GM12878 (cell line): ENCODE results near the gene IL10RA. TPM values are rescaled to one million over a fixed set of nuclear protein-coding genes. Genes with fewer than 3 reads are reported as not detected.

Source experiments
- ATAC-seq: fragments of 200-7000 bp; cut with Tn5 transposase; 3 replicates; pipeline ENCODE4 v1.9.1; 2020; ENCODE audit warnings: mild to moderate bottlenecking, moderate library complexity
- BruUV-seq: library from RNA; stranded (reverse); fragments of 400-500 nt; replicated peaks from 2 replicates; lab custom pipeline; 2021; lab: Mats Ljungman, UMichigan
- CTCF ChIA-PET: fragments of 300-600 bp; sonication (Branson Sonifier 250); formaldehyde crosslinking; extraction: SDS; loops from one replicate; lab custom pipeline; 2021; ENCODE audit warnings: inconsistent platforms; lab: Yijun Ruan, JAX
- POLR2A ChIA-PET: fragments of 350-600 bp; formaldehyde crosslinking; extraction: SDS; loops from one replicate; lab custom pipeline; 2021; ENCODE audit warnings: inconsistent platforms; lab: Charles Lee
- RAD21 ChIA-PET: fragments of 300-600 bp; sonication (Branson Sonifier 250); formaldehyde crosslinking; loops from one replicate; lab custom pipeline; 2023; ENCODE audit warnings: antibody characterized with exemption; ENCODE audit not compliant: unreplicated experiment; lab: Charles Lee
- SMC1A ChIA-PET: fragments of 300-600 bp; sonication (Branson Sonifier 250); formaldehyde crosslinking; loops from one replicate; lab custom pipeline; 2023; ENCODE audit not compliant: unreplicated experiment, uncharacterized antibody; lab: Charles Lee
- DNase-seq: peaks from one replicate; pipeline ENCODE4 v3.0.0-alpha.2; 2011; ENCODE audit warnings: low read depth, low spot score
- FAIRE-seq: peaks from 3 replicates; lab custom pipeline; 2011; peaks lifted over from hg19 to GRCh38; lab: Jason Lieb, UNC
- H2AFZ ChIP-seq: 2 replicates; pipeline ENCODE4 v1.6.0; 2011; ENCODE audit warnings: low read depth, low read length, control low read depth; ENCODE audit not compliant: control insufficient read depth
- H3K27ac ChIP-seq: 2 replicates; pipeline ENCODE4 v1.5.1; 2011; ENCODE audit warnings: control low read depth; ENCODE audit not compliant: control insufficient read depth, insufficient read depth
- H3K27me3 ChIP-seq, 2 experiments: replicated peaks in 1 of 2; 2 replicates each; pipeline versions ENCODE4 v1.6.0 to v1.6.1; 2011; ENCODE audit warnings: low read length in 1 of 2; ENCODE audit not compliant: control insufficient read depth in 2 of 2, insufficient read depth in 2 of 2
- H3K36me3 ChIP-seq, 2 experiments: 2 replicates each; pipeline ENCODE4 v1.5.1; 2011; ENCODE audit warnings: low read length in 1 of 2; ENCODE audit not compliant: control insufficient read depth in 2 of 2, insufficient read depth in 2 of 2
- H3K4me1 ChIP-seq: 2 replicates; pipeline ENCODE4 v1.6.1; 2011; ENCODE audit warnings: mild to moderate bottlenecking, low read length, moderate library complexity, mixed read lengths; ENCODE audit not compliant: control insufficient read depth, insufficient read depth
- H3K4me2 ChIP-seq: 2 replicates; pipeline ENCODE4 v1.6.0; 2011; ENCODE audit warnings: control low read depth; ENCODE audit not compliant: control insufficient read depth, insufficient read depth
- H3K4me3 ChIP-seq: fragments of 200-600 bp; sonication (generic); 2 replicates; pipeline ENCODE4 v1.5.1; 2016
- H3K79me2 ChIP-seq: 2 replicates; pipeline ENCODE4 v1.6.0; 2011; ENCODE audit warnings: low read length; ENCODE audit not compliant: control insufficient read depth, insufficient read depth
- H3K9ac ChIP-seq: 2 replicates; pipeline ENCODE4 v1.8.0; 2011; ENCODE audit warnings: low read length, control low read depth, mixed read lengths; ENCODE audit not compliant: control insufficient read depth, insufficient read depth
- H3K9me3 ChIP-seq: replicated peaks from 3 replicates; pipeline ENCODE4 v1.5.1; 2011; ENCODE audit warnings: mild to moderate bottlenecking, low read length; ENCODE audit not compliant: control insufficient read depth, insufficient read depth
- H4K20me1 ChIP-seq: 2 replicates; pipeline ENCODE4 v1.6.0; 2011; ENCODE audit not compliant: control insufficient read depth, insufficient read depth
- BCL3 ChIP-seq: IDR thresholded peaks from 2 replicates; pipeline ENCODE4 v1.6.1; 2011; ENCODE audit warnings: borderline replicate concordance, low read depth, mild to moderate bottlenecking, moderate library complexity, low read length; ENCODE audit not compliant: insufficient read depth, poor library complexity, severe bottlenecking
- HDGF ChIP-seq: fragments of 450-650 bp; IDR thresholded peaks from 2 replicates; pipeline ENCODE4 v1.6.1; 2016; ENCODE audit warnings: antibody characterized with exemption
- IKZF2 ChIP-seq, 2 experiments: fragments of 450-650 bp; IDR thresholded peaks; 2 replicates each; pipeline ENCODE4 v1.6.1; 2017; ENCODE audit warnings: mild to moderate bottlenecking in 2 of 2, moderate library complexity in 2 of 2
- IRF3 ChIP-seq: fragments of 450-650 bp; IDR thresholded peaks from 2 replicates; pipeline ENCODE4 v1.6.1; 2014; ENCODE audit warnings: mild to moderate bottlenecking
- JUNB ChIP-seq: IDR thresholded peaks from 2 replicates; pipeline ENCODE4 v1.6.1; 2016; ENCODE audit warnings: antibody characterized with exemption, mild to moderate bottlenecking
- JUND ChIP-seq: IDR thresholded peaks from 2 replicates; pipeline ENCODE4 v1.6.1; 2012; ENCODE audit warnings: low read depth, mild to moderate bottlenecking, low read length, improper control_type of control experiment, moderate library complexity
- MEF2A ChIP-seq: IDR thresholded peaks from 2 replicates; pipeline ENCODE4 v1.6.1; 2011; ENCODE audit warnings: low read depth, mild to moderate bottlenecking, low read length, moderate library complexity; ENCODE audit not compliant: insufficient read depth
- MYC ChIP-seq: IDR thresholded peaks from 2 replicates; pipeline ENCODE4 v1.6.1; 2011; ENCODE audit warnings: mild to moderate bottlenecking, low read length, moderate library complexity, inconsistent platforms; ENCODE audit not compliant: insufficient read depth, insufficient replicate concordance, insufficient read length, severe bottlenecking
- NR2C1 ChIP-seq: fragments of 450-650 bp; IDR thresholded peaks from 2 replicates; pipeline ENCODE4 v1.6.1; 2017; ENCODE audit warnings: antibody characterized with exemption, mild to moderate bottlenecking, moderate library complexity
- RAD51 ChIP-seq: fragments of 450-650 bp; IDR thresholded peaks from 2 replicates; pipeline ENCODE4 v1.6.1; 2016; ENCODE audit warnings: moderate library complexity, mild to moderate bottlenecking, inconsistent platforms
- SMC3 ChIP-seq: IDR thresholded peaks from 2 replicates; pipeline ENCODE4 v1.6.1; 2011; ENCODE audit warnings: low read length, improper control_type of control experiment, borderline replicate concordance
- SREBF2 ChIP-seq: IDR thresholded peaks from 2 replicates; pipeline ENCODE4 v1.6.1; 2012; ENCODE audit warnings: mild to moderate bottlenecking, low read length
- ZNF24 ChIP-seq: fragments of 450-650 bp; IDR thresholded peaks from 2 replicates; pipeline ENCODE4 v1.6.1; 2017; ENCODE audit warnings: antibody characterized with exemption, mild to moderate bottlenecking
- ZNF384 ChIP-seq: IDR thresholded peaks from 2 replicates; pipeline ENCODE4 v1.6.1; 2012; ENCODE audit warnings: low read depth, mild to moderate bottlenecking, low read length, improper control_type of control experiment, borderline replicate concordance
- ZNF592 ChIP-seq: fragments of 450-650 bp; IDR thresholded peaks from 2 replicates; pipeline ENCODE4 v1.6.1; 2017; ENCODE audit warnings: mild to moderate bottlenecking, moderate library complexity
- WGBS: methylation state at CpG from one replicate; pipeline ENCODE4 v1.1.6; 2016; ENCODE audit warnings: low lambda C conversion rate; ENCODE audit not compliant: insufficient replicate concordance, insufficient coverage; ENCODE audit errors: missing lambda C conversion rate; 5-methylcytosine and 5-hydroxymethylcytosine counted together
- in situ Hi-C: fragments of 300-500 bp; cut with MboI; formaldehyde crosslinking; loops from 9 replicates; pipeline ENCODE4 v1.14.3; 2018; ENCODE audit warnings: mixed read lengths
- intact Hi-C: fragments of 100-400 bp; cut with micrococcal nuclease; formaldehyde crosslinking; loops from one replicate; pipeline ENCODE4 v1.14.2; 2022; ENCODE audit not compliant: unreplicated experiment
- polyA plus RNA-seq, 11 experiments: library from polyadenylated mRNA; depleted of rRNA in 4 of 11; unstranded in 6 of 11; stranded (reverse) in 5 of 11; fragments of >200 nt; fragmentation: Nextera tagmentation in 4 of 11; fragmentation: Illumina TruSeq in 1 of 11; extraction: Ambion mirVana in 4 of 11; extraction: Trizol in 1 of 11; gene quantifications; 1 replicate in 1 of 11; 2 replicates in 10 of 11; pipeline versions ENCODE4 v1.2.1 to v1.2.3, GENCODE V29; 2011 to 2016; ENCODE audit warnings: inconsistent platforms in 2 of 11, missing spikeins in 2 of 11, low read depth in 1 of 11
- total RNA-seq, 4 experiments: library from RNA; depleted of rRNA in 3 of 4; stranded (reverse); fragments of >200 nt in 3 of 4; fragmentation: Illumina TruSeq in 1 of 4; extraction: Trizol in 1 of 4; gene quantifications; 2 replicates each; pipeline versions ENCODE4 v1.2.1 to v1.2.3, GENCODE V29; 2013 to 2021

Gene IL10RA
- total and polyA plus RNA-seq, 10 of the 15 experiments (the other 5 are each of a cell fraction or from before 2014, with no cell fraction given), result 0.77 to 45.9 (median 9.6) TPM

GRCh38 chr11:118008271-118008911 lies 22.2 kb downstream of the IL10RA start:
- Histone ChIP-seq H3K9me3 (no peaks in the 10 kb centered on the region; the same call in 2 of the 3 replicates), H3K4me3 (no peak overlapping the region), H3K4me2 (peak overlapping the region; percentile 49), H3K9ac (peak overlapping the region; percentile 42), H2AFZ (no peak overlapping the region), H3K36me3 (no peaks in the 10 kb centered on the region), H4K20me1 (no peaks in the 10 kb centered on the region), H3K27ac (peak overlapping the region; percentile 73), H3K4me1 (peaks cover 76% of the 10 kb centered on the region), H3K27me3 (no peaks in the 10 kb centered on the region), H3K79me2 (no peaks in the 10 kb centered on the region)
- intact Hi-C loops (no loop called here), in situ Hi-C loops (no loop called here)
- RAD21 ChIA-PET, result interaction anchor here (1.1 to 4.0 kb wide), 9 partner anchors 10 to 61 kb away, joined by 3 to 34 read pairs (median 5); partner anchors contain the start of gene IL10RA
- FAIRE-seq (no peak), ATAC-seq (no peak), DNase-seq (no peak)
- SMC1A ChIA-PET, result interaction anchor here (0.8 to 19.0 kb wide), 7 partner anchors 7 to 76 kb away, joined by 3 to 280 read pairs (median 4); partner anchors contain the start of gene IL10RA
- CTCF ChIA-PET, result interaction anchor here (0.6 to 2.5 kb wide), 9 partner anchors 9 to 192 kb away, joined by 3 to 8 read pairs (median 4); partner anchors contain the start of gene FXYD2
- TSS peak; percentile 93 for BruUV-seq
- 0% methylated on average over 4 of the region's 4 CpGs for WGBS
- POLR2A ChIA-PET, result interaction anchor here (0.6 to 4.3 kb wide), 6 partner anchors 11 to 76 kb away, joined by 3 to 20 read pairs (median 6); partner anchors contain the start of gene IL10RA
- no peak for TF ChIP-seq HDGF
- TF ChIP-seq MEF2A, result no peak
- TF ChIP-seq BCL3, result no peak
- no peak for TF ChIP-seq ZNF384
- TF ChIP-seq ZNF592, result no peak
- TF ChIP-seq NR2C1, result no peak
- no peak for TF ChIP-seq ZNF24
- TF ChIP-seq IRF3, result no peak
- no peak for TF ChIP-seq SREBF2
- no peak for TF ChIP-seq JUND
- peak in 1 of 2 experiments; percentile 11; a peak in 1 of 4 replicates for TF ChIP-seq IKZF2 (IDR thresholded peaks at IDR 0.05)
- TF ChIP-seq SMC3, result no peak
- no peak for TF ChIP-seq JUNB
- TF ChIP-seq MYC, result no peak
- TF ChIP-seq RAD51, result no peak
